ENCODE measurements around the gene PFKL. TPM values are rescaled to one million over a fixed set of nuclear protein-coding genes. Genes with fewer than 3 reads are reported as not detected.

The PFKL gene
- total and polyA plus RNA-seq, 2 experiments from 2014 or later = 40.3 to 106 TPM

GRCh38 chr21:44359396-44359795 is 59.5 kb downstream of the PFKL start:
- H3K4me3 ChIP-seq = no peak overlapping the region
- H3F3A ChIP-seq (replicated peaks; ENCODE audit: low read depth) = no peaks in the 10 kb centered on the region
- H2AFZ ChIP-seq = no peak overlapping the region
- no peaks in the 10 kb centered on the region; the same call in 2 of the 3 replicates for H3K9me3 Mint-ChIP-seq
- DNase-seq (ENCODE audit: low spot score) (no peak), ATAC-seq (no peak)
- H3K27me3 Mint-ChIP-seq (ENCODE audit: insufficient read depth, low read depth, poor library complexity) = peaks cover 11% of the 10 kb centered on the region
- H3K27me3 ChIP-seq (ENCODE audit: insufficient read depth) = no peaks in the 10 kb centered on the region
- no peaks in the 10 kb centered on the region for H3K36me3 Mint-ChIP-seq (ENCODE audit: low read depth)
- H3K27ac Mint-ChIP-seq = no peak overlapping the region
- TF ChIP-seq, protein P1, sequence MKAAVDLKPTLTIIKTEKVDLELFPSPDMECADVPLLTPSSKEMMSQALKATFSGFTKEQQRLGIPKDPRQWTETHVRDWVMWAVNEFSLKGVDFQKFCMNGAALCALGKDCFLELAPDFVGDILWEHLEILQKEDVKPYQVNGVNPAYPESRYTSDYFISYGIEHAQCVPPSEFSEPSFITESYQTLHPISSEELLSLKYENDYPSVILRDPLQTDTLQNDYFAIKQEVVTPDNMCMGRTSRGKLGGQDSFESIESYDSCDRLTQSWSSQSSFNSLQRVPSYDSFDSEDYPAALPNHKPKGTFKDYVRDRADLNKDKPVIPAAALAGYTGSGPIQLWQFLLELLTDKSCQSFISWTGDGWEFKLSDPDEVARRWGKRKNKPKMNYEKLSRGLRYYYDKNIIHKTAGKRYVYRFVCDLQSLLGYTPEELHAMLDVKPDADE (IDR thresholded peaks at IDR 0.05) = no peak
- TF ChIP-seq CREB1 (CRISPR knock-in tag; IDR thresholded peaks at IDR 0.05; ENCODE audit: low read depth) (no peak), NANOG (IDR thresholded peaks at IDR 0.05; ENCODE audit: borderline replicate concordance) (no peak), STAT1 (IDR thresholded peaks at IDR 0.05; ENCODE audit: unreplicated experiment) (no peak), POLR2AphosphoS5 (IDR thresholded peaks at IDR 0.05; ENCODE audit: low read depth) (no peak), CTCF (conservative IDR thresholded peaks at IDR 0.05; ENCODE audit: low read depth in 2 of 2) (no peak), ZNF331 (CRISPR knock-in tag; IDR thresholded peaks at IDR 0.05; ENCODE audit: low read depth) (no peak), ZNF114 (CRISPR knock-in tag; IDR thresholded peaks at IDR 0.05) (no peak), JUNB (IDR thresholded peaks at IDR 0.05; ENCODE audit: unreplicated experiment) (no peak), EZH2phosphoT487 (IDR thresholded peaks at IDR 0.05; ENCODE audit: unreplicated experiment) (no peak)
- TF ChIP-seq, protein P2, sequence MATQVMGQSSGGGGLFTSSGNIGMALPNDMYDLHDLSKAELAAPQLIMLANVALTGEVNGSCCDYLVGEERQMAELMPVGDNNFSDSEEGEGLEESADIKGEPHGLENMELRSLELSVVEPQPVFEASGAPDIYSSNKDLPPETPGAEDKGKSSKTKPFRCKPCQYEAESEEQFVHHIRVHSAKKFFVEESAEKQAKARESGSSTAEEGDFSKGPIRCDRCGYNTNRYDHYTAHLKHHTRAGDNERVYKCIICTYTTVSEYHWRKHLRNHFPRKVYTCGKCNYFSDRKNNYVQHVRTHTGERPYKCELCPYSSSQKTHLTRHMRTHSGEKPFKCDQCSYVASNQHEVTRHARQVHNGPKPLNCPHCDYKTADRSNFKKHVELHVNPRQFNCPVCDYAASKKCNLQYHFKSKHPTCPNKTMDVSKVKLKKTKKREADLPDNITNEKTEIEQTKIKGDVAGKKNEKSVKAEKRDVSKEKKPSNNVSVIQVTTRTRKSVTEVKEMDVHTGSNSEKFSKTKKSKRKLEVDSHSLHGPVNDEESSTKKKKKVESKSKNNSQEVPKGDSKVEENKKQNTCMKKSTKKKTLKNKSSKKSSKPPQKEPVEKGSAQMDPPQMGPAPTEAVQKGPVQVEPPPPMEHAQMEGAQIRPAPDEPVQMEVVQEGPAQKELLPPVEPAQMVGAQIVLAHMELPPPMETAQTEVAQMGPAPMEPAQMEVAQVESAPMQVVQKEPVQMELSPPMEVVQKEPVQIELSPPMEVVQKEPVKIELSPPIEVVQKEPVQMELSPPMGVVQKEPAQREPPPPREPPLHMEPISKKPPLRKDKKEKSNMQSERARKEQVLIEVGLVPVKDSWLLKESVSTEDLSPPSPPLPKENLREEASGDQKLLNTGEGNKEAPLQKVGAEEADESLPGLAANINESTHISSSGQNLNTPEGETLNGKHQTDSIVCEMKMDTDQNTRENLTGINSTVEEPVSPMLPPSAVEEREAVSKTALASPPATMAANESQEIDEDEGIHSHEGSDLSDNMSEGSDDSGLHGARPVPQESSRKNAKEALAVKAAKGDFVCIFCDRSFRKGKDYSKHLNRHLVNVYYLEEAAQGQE (IDR thresholded peaks at IDR 0.05; ENCODE audit: unreplicated experiment) = no peak
- TF ChIP-seq, protein P3, sequence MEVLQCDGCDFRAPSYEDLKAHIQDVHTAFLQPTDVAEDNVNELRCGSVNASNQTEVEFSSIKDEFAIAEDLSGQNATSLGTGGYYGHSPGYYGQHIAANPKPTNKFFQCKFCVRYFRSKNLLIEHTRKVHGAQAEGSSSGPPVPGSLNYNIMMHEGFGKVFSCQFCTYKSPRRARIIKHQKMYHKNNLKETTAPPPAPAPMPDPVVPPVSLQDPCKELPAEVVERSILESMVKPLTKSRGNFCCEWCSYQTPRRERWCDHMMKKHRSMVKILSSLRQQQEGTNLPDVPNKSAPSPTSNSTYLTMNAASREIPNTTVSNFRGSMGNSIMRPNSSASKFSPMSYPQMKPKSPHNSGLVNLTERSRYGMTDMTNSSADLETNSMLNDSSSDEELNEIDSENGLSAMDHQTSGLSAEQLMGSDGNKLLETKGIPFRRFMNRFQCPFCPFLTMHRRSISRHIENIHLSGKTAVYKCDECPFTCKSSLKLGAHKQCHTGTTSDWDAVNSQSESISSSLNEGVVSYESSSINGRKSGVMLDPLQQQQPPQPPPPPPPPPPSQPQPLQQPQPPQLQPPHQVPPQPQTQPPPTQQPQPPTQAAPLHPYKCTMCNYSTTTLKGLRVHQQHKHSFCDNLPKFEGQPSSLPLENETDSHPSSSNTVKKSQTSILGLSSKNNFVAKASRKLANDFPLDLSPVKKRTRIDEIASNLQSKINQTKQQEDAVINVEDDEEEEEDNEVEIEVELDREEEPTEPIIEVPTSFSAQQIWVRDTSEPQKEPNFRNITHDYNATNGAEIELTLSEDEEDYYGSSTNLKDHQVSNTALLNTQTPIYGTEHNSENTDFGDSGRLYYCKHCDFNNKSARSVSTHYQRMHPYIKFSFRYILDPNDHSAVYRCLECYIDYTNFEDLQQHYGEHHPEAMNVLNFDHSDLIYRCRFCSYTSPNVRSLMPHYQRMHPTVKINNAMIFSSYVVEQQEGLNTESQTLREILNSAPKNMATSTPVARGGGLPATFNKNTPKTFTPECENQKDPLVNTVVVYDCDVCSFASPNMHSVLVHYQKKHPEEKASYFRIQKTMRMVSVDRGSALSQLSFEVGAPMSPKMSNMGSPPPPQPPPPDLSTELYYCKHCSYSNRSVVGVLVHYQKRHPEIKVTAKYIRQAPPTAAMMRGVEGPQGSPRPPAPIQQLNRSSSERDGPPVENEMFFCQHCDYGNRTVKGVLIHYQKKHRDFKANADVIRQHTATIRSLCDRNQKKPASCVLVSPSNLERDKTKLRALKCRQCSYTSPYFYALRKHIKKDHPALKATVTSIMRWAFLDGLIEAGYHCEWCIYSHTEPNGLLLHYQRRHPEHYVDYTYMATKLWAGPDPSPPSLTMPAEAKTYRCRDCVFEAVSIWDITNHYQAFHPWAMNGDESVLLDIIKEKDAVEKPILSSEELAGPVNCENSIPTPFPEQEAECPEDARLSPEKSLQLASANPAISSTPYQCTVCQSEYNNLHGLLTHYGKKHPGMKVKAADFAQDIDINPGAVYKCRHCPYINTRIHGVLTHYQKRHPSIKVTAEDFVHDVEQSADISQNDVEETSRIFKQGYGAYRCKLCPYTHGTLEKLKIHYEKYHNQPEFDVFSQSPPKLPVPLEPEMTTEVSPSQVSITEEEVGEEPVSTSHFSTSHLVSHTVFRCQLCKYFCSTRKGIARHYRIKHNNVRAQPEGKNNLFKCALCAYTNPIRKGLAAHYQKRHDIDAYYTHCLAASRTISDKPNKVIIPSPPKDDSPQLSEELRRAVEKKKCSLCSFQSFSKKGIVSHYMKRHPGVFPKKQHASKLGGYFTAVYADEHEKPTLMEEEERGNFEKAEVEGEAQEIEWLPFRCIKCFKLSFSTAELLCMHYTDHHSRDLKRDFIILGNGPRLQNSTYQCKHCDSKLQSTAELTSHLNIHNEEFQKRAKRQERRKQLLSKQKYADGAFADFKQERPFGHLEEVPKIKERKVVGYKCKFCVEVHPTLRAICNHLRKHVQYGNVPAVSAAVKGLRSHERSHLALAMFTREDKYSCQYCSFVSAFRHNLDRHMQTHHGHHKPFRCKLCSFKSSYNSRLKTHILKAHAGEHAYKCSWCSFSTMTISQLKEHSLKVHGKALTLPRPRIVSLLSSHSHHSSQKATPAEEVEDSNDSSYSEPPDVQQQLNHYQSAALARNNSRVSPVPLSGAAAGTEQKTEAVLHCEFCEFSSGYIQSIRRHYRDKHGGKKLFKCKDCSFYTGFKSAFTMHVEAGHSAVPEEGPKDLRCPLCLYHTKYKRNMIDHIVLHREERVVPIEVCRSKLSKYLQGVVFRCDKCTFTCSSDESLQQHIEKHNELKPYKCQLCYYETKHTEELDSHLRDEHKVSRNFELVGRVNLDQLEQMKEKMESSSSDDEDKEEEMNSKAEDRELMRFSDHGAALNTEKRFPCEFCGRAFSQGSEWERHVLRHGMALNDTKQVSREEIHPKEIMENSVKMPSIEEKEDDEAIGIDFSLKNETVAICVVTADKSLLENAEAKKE (CRISPR knock-in tag; IDR thresholded peaks at IDR 0.05) = no peak
- H3K4me3 Mint-ChIP-seq = no peak overlapping the region
- no peak overlapping the region for H3K27ac ChIP-seq (ENCODE audit: low read depth)
- H3K9me2 ChIP-seq (ENCODE audit: insufficient read depth) = peaks cover 3% of the 10 kb centered on the region; the same call in 1 of the 2 replicates
- H3K4me1 ChIP-seq (ENCODE audit: insufficient read depth) = no peaks in the 10 kb centered on the region
- no peaks in the 10 kb centered on the region for H3K79me2 ChIP-seq (replicated peaks; ENCODE audit: insufficient read depth)
- H3K4me2 ChIP-seq = no peak overlapping the region
- H3K36me3 ChIP-seq (ENCODE audit: insufficient read depth) = no peaks in the 10 kb centered on the region
- no peaks in the 10 kb centered on the region for H4K20me1 ChIP-seq (replicated peaks; ENCODE audit: insufficient read depth)
- H3K4me1 Mint-ChIP-seq = no peaks in the 10 kb centered on the region
